B cell (primary cell): ENCODE measurements around the gene SLC16A10. TPM values are rescaled to one million over a fixed set of nuclear protein-coding genes. Genes with fewer than 3 reads are reported as not detected.

Source experiments
- ATAC-seq: fragments of 200-7000 bp; cut with Tn5 transposase; one replicate; pipeline ENCODE4 v1.10.0; 2021; ENCODE audit warnings: low read depth, mild to moderate bottlenecking, moderate number of reproducible peaks, moderate library complexity
- CTCF ChIA-PET: fragments of 350-600 bp; sonication (Branson Sonifier 250); formaldehyde crosslinking; loops from one replicate; lab custom pipeline; 2021; ENCODE audit warnings: antibody characterized with exemption, inconsistent platforms; lab: Charles Lee
- POLR2A ChIA-PET: fragments of 350-600 bp; sonication (Branson Sonifier 250); formaldehyde crosslinking; loops from one replicate; lab custom pipeline; 2021; ENCODE audit warnings: antibody characterized with exemption; lab: Charles Lee
- DNase-seq: peaks from one replicate; pipeline ENCODE4 v3.0.0; 2013
- H2AFZ ChIP-seq: 2 replicates; pipeline ENCODE4 v1.6.1; 2012; ENCODE audit warnings: mild to moderate bottlenecking, low read depth, low read length; ENCODE audit not compliant: insufficient read depth, poor library complexity, severe bottlenecking
- H3K27ac ChIP-seq, 2 donors: 1 replicate in 1 of 2; 2 replicates in 1 of 2; pipeline ENCODE4 v1.5.1; 2012 to 2013; ENCODE audit warnings: low read length in 2 of 2, mild to moderate bottlenecking in 2 of 2, moderate library complexity in 1 of 2
- H3K27me3 ChIP-seq, 4 experiments: fragments of 200-600 bp in 1 of 4; sonication (generic) in 1 of 4; replicated peaks in 1 of 4; 1 replicate in 2 of 4; 2 replicates in 2 of 4; pipeline versions ENCODE4 v1.6.1 to v1.7.0; 2013 to 2016; ENCODE audit warnings: low read length in 3 of 4, mild to moderate bottlenecking in 2 of 4, mixed read lengths in 1 of 4, moderate library complexity in 1 of 4; ENCODE audit not compliant: insufficient read depth in 4 of 4, control insufficient read depth in 3 of 4; ENCODE audit errors: control extremely low read depth in 1 of 4
- H3K36me3 ChIP-seq, 2 experiments: replicated peaks in 1 of 2; 1 replicate in 1 of 2; 2 replicates in 1 of 2; pipeline versions ENCODE4 v1.6.1 to v1.7.1; 2013; ENCODE audit warnings: low read length in 1 of 2; ENCODE audit not compliant: insufficient read depth in 2 of 2, control insufficient read depth in 1 of 2; ENCODE audit errors: control extremely low read depth in 1 of 2, extremely low read depth in 1 of 2
- H3K4me1 ChIP-seq, 2 donors: fragments of 200-600 bp in 1 of 2; sonication (generic) in 1 of 2; 1 replicate in 1 of 2; 2 replicates in 1 of 2; pipeline versions ENCODE4 v1.5.1 to v1.6.1; 2013 to 2017; ENCODE audit warnings: low read length in 2 of 2; ENCODE audit not compliant: control insufficient read depth in 2 of 2, insufficient read depth in 2 of 2
- H3K4me2 ChIP-seq: replicated peaks from 2 replicates; pipeline ENCODE3; 2012; ENCODE audit warnings: mild to moderate bottlenecking, low read depth, low read length; ENCODE audit not compliant: poor library complexity, severe bottlenecking
- H3K4me3 ChIP-seq, 5 experiments: fragments of 200-600 bp in 1 of 5; sonication (generic) in 1 of 5; 1 replicate in 3 of 5; 2 replicates in 2 of 5; pipeline versions ENCODE4 v1.5.1 to v1.7.0; 2011 to 2016; ENCODE audit warnings: low read length in 4 of 5, mild to moderate bottlenecking in 4 of 5, low read depth in 2 of 5, control low read depth in 1 of 5, moderate library complexity in 1 of 5; ENCODE audit not compliant: insufficient read depth in 1 of 5; ENCODE audit errors: control extremely low read depth in 1 of 5, extremely low read depth in 1 of 5
- H3K79me2 ChIP-seq: fragments of 200-600 bp; sonication (generic); one replicate; pipeline ENCODE4 v1.6.0; 2016; ENCODE audit warnings: low read length; ENCODE audit not compliant: control insufficient read depth, insufficient read depth
- H3K9ac ChIP-seq: fragments of 200-600 bp; sonication (generic); 2 replicates; pipeline ENCODE4 v1.6.1; 2017; ENCODE audit warnings: mild to moderate bottlenecking, low read length, moderate library complexity
- H3K9me3 ChIP-seq, 3 donors: one replicate each; pipeline versions ENCODE4 v1.6.1 to v1.7.1; 2013; ENCODE audit warnings: low read length in 2 of 3; ENCODE audit not compliant: control insufficient read depth in 2 of 3, insufficient read depth in 1 of 3; ENCODE audit errors: control extremely low read depth in 1 of 3
- H4K20me1 ChIP-seq: 2 replicates; pipeline ENCODE4 v1.6.0; 2012; ENCODE audit warnings: mild to moderate bottlenecking, low read length; ENCODE audit not compliant: insufficient read depth, control insufficient read depth, poor library complexity, severe bottlenecking
- H3K27ac Mint-ChIP-seq: one replicate; pipeline ENCODE4 v1.8.0; 2021; ENCODE audit warnings: mixed read lengths
- H3K27me3 Mint-ChIP-seq: one replicate; pipeline ENCODE4 v1.8.0; 2021; ENCODE audit warnings: mixed read lengths
- H3K4me1 Mint-ChIP-seq: one replicate; pipeline ENCODE4 v1.8.0; 2021; ENCODE audit warnings: mixed read lengths
- H3K4me3 Mint-ChIP-seq: one replicate; pipeline ENCODE4 v1.8.0; 2021; ENCODE audit warnings: mixed read lengths
- H3K9me3 Mint-ChIP-seq: one replicate; pipeline ENCODE4 v1.8.0; 2022; ENCODE audit warnings: mixed read lengths; ENCODE audit not compliant: insufficient read depth
- CTCF ChIP-seq: fragments of 200-600 bp; IDR thresholded peaks from one replicate; pipeline ENCODE4 v1.8.0; 2022; ENCODE audit warnings: antibody characterized with exemption, mild to moderate bottlenecking
- EZH2 ChIP-seq: IDR thresholded peaks from 2 replicates; pipeline ENCODE4 v1.6.1; 2012; ENCODE audit warnings: borderline replicate concordance, low read depth, mild to moderate bottlenecking, moderate library complexity, low read length; ENCODE audit not compliant: insufficient read depth, poor library complexity, severe bottlenecking
- WGBS: methylation state at CpG from one replicate; pipeline ENCODE4 v1.1.5; 2013; ENCODE audit warnings: missing lambda C conversion rate; ENCODE audit not compliant: insufficient coverage; 5-methylcytosine and 5-hydroxymethylcytosine counted together
- intact Hi-C: fragments of 100-400 bp; cut with micrococcal nuclease; formaldehyde crosslinking; loops from one replicate; pipeline ENCODE4 v1.10.0; 2022
- polyA plus RNA-seq: library from polyadenylated mRNA; depleted of rRNA; stranded (reverse); fragments of >200 nt; gene quantifications from 2 replicates; pipeline ENCODE4 v1.2.3, GENCODE V29; 2012
- total RNA-seq, 2 donors: library from RNA; stranded (reverse); fragments of 120-200 nt in 1 of 2; gene quantifications; 1 replicate in 1 of 2; 2 replicates in 1 of 2; pipeline versions ENCODE4 v1.2.3 to v1.2.4, GENCODE V29; 2013 to 2022

SLC16A10 gene
- total and polyA plus RNA-seq, 2 donors (not counting 1 experiment from before 2014, with no cell fraction given) = 0.06 to 0.71 TPM

GRCh38 chr6:111277819-111278218 lies 190.5 kb downstream of the SLC16A10 start:
- Histone ChIP-seq H2AFZ (no peak overlapping the region), H3K27ac (no peak overlapping the region), H3K4me2 (no peak overlapping the region), H3K9ac (no peak overlapping the region), H3K27me3 (no peaks in the 10 kb centered on the region), H3K9me3 (peaks cover 0 to 19% (median 19%) of the 10 kb centered on the region in 3 donors), H4K20me1 (no peaks in the 10 kb centered on the region), H3K79me2 (peaks cover 25% of the 10 kb centered on the region), H3K4me1 (no peaks in the 10 kb centered on the region), H3K4me3 (no peak overlapping the region), H3K36me3 (peaks cover 36 to 52% of the 10 kb centered on the region in 2 experiments)
- peaks cover 9% of the 10 kb centered on the region for H3K9me3 Mint-ChIP-seq
- 100% methylated on average over 1 of the region's 1 CpG for WGBS
- intact Hi-C loops = no loop called here
- peaks cover 3% of the 10 kb centered on the region for H3K4me1 Mint-ChIP-seq
- no peak for TF ChIP-seq CTCF
- TF ChIP-seq EZH2 = no peak
- ATAC-seq = no peak
- no peak overlapping the region for H3K27ac Mint-ChIP-seq
- ChIA-PET CTCF (no interaction called here), POLR2A (no interaction called here)
- no peak overlapping the region for H3K4me3 Mint-ChIP-seq
- DNase-seq = no peak
- H3K27me3 Mint-ChIP-seq = no peaks in the 10 kb centered on the region

GRCh38 chr6:111278731-111279130 lies 191.4 kb downstream of the SLC16A10 start:
- no peak overlapping the region for H3K9ac ChIP-seq
- POLR2A ChIA-PET = no interaction called here
- no peaks in the 10 kb centered on the region for H3K27me3 Mint-ChIP-seq
- H3K36me3 ChIP-seq = peaks cover 34 to 46% of the 10 kb centered on the region in 2 experiments
- no peaks in the 10 kb centered on the region for H4K20me1 ChIP-seq
- no peak overlapping the region for H3K27ac Mint-ChIP-seq
- no peak for DNase-seq
- H3K4me1 Mint-ChIP-seq = peaks cover 6% of the 10 kb centered on the region
- no peaks in the 10 kb centered on the region for H3K27me3 ChIP-seq
- H3K4me3 Mint-ChIP-seq = no peak overlapping the region
- no peak for TF ChIP-seq EZH2
- no peak for TF ChIP-seq CTCF
- peaks cover 0 to 17% (median 14%) of the 10 kb centered on the region in 3 donors for H3K9me3 ChIP-seq
- no CpG with 5 or more reads among the region's 2 CpGs for WGBS
- H3K9me3 Mint-ChIP-seq = peaks cover 9% of the 10 kb centered on the region
- H3K27ac ChIP-seq = no peak overlapping the region
- intact Hi-C loops = no loop called here
- no peak overlapping the region for H3K4me3 ChIP-seq
- H3K4me2 ChIP-seq = no peak overlapping the region
- ATAC-seq = no peak
- H3K79me2 ChIP-seq = peaks cover 27% of the 10 kb centered on the region
- peaks cover 2 to 3% of the 10 kb centered on the region in 2 donors for H3K4me1 ChIP-seq
- CTCF ChIA-PET = no interaction called here
- no peak overlapping the region for H2AFZ ChIP-seq
